Upper lobe of left lung (tissue), 4 donors: ENCODE measurements around the gene LRBA.

ENCODE experiments used
- POLR2AphosphoS5 ChIP-seq, 2 donors: sonication (generic); formaldehyde crosslinking; IDR thresholded peaks; one replicate each; pipeline ENCODE4 v1.5.1; 2017; ENCODE audit warnings: antibody characterized with exemption in 2 of 2
- TF ChIP-seq, protein P1 (sequence below), 6 experiments: fragments of 450-650 bp in 4 of 6; fragments of 200-600 bp in 2 of 6; sonication (generic) in 2 of 6; IDR thresholded peaks; one replicate each; pipeline ENCODE4 v1.5.1; 2016 to 2019; ENCODE audit warnings: antibody characterized with exemption in 6 of 6

DNA sequence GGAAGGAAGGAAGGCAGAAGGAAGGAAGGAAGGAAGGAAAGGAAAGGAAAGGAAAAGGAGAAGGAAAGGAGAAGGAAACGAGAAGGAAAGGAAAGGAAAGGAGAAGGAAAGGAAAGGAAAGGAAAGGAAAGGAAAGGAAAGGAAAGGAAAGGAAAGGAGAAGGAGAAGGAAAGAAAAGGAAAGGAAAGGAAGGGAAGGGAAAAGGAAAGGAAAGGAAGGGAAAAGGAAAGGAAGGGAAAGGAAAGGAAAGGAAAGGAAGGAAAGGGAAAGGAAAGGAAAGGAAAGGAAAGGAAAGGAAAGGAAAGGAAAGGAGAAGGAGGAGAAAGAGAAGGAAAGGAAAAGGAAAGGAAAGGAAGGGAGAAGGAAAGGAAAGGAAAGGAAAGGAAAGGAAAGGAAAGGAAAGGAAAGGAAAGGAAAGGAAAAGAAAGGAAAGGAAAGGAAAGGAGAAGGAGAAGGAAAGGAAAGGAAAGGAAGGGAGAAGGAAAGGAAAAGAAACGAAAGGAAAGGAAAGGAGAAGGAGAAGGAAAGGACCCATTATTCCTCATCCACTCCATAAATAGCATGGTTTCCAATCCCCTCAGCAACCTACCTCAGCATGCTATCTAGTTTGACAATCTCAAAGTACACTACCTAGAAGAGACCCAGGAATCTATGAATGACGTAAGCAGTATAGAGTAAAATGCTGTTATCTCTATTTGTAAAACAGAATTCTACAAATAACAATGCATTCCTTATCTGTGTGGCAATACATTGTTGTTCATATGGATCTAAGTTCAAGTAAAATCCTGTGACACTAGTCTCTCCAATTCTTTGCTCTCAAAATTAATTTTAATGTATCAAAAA, 209.7 kb downstream of the LRBA start:
- no peak for TF ChIP-seq POLR2AphosphoS5 (IDR thresholded peaks at IDR 0.05)
- TF ChIP-seq, protein P1, sequence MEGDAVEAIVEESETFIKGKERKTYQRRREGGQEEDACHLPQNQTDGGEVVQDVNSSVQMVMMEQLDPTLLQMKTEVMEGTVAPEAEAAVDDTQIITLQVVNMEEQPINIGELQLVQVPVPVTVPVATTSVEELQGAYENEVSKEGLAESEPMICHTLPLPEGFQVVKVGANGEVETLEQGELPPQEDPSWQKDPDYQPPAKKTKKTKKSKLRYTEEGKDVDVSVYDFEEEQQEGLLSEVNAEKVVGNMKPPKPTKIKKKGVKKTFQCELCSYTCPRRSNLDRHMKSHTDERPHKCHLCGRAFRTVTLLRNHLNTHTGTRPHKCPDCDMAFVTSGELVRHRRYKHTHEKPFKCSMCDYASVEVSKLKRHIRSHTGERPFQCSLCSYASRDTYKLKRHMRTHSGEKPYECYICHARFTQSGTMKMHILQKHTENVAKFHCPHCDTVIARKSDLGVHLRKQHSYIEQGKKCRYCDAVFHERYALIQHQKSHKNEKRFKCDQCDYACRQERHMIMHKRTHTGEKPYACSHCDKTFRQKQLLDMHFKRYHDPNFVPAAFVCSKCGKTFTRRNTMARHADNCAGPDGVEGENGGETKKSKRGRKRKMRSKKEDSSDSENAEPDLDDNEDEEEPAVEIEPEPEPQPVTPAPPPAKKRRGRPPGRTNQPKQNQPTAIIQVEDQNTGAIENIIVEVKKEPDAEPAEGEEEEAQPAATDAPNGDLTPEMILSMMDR (IDR thresholded peaks at IDR 0.05): no peak
